Astrocyte (in vitro differentiated cells and primary cell): ENCODE results near the gene ACOT11. TPM values are rescaled to one million over a fixed set of nuclear protein-coding genes. Genes with fewer than 3 reads are reported as not detected.

ENCODE experiments used
- DNase-seq: peaks from one replicate; pipeline ENCODE4 v3.0.0-alpha.2; 2010; ENCODE audit warnings: low read depth
- FAIRE-seq: peaks from 2 replicates; lab custom pipeline; 2011; peaks lifted over from hg19 to GRCh38; lab: Jason Lieb, UNC
- H2AFZ ChIP-seq: 2 replicates; pipeline ENCODE4 v1.6.0; 2012; ENCODE audit warnings: low read depth, low read length, inconsistent platforms
- H3K27ac ChIP-seq: 2 replicates; pipeline ENCODE4 v1.5.1; 2011; ENCODE audit warnings: low read depth, low read length, inconsistent platforms
- H3K27me3 ChIP-seq: 2 replicates; pipeline ENCODE4 v1.6.0; 2011; ENCODE audit warnings: low read length, inconsistent platforms; ENCODE audit not compliant: insufficient read depth
- H3K36me3 ChIP-seq: 2 replicates; pipeline ENCODE4 v1.5.1; 2011; ENCODE audit warnings: low read length, inconsistent platforms; ENCODE audit not compliant: insufficient read depth
- H3K4me1 ChIP-seq: 2 replicates; pipeline ENCODE4 v1.5.1; 2011; ENCODE audit warnings: low read length, inconsistent platforms; ENCODE audit not compliant: insufficient read depth
- H3K4me2 ChIP-seq: 2 replicates; pipeline ENCODE4 v1.6.0; 2012; ENCODE audit warnings: low read length, inconsistent platforms
- H3K4me3 ChIP-seq: 2 replicates; pipeline ENCODE4 v1.5.1; 2011; ENCODE audit warnings: low read depth, mild to moderate bottlenecking, low read length, inconsistent platforms; ENCODE audit not compliant: insufficient read depth
- H3K79me2 ChIP-seq: 2 replicates; pipeline ENCODE4 v1.6.0; 2012; ENCODE audit warnings: mild to moderate bottlenecking, low read length, inconsistent platforms; ENCODE audit not compliant: insufficient read depth
- H3K9ac ChIP-seq: 2 replicates; pipeline ENCODE4 v1.6.0; 2012; ENCODE audit warnings: mild to moderate bottlenecking, low read length, inconsistent platforms
- H3K9me3 ChIP-seq: 2 replicates; pipeline ENCODE4 v1.5.1; 2012; ENCODE audit warnings: low read depth, mild to moderate bottlenecking, low read length, inconsistent platforms; ENCODE audit not compliant: insufficient read depth
- H4K20me1 ChIP-seq: 2 replicates; pipeline ENCODE4 v1.6.0; 2012; ENCODE audit warnings: low read length, inconsistent platforms; ENCODE audit not compliant: insufficient read depth
- H3K27ac Mint-ChIP-seq: one replicate; pipeline ENCODE4 v1.8.0; 2021; ENCODE audit warnings: mild to moderate bottlenecking, mixed read lengths; ENCODE audit not compliant: unreplicated experiment
- H3K27me3 Mint-ChIP-seq: one replicate; pipeline ENCODE4 v1.8.0; 2021; ENCODE audit warnings: low read depth, mixed read lengths; ENCODE audit not compliant: unreplicated experiment
- H3K36me3 Mint-ChIP-seq: one replicate; pipeline ENCODE4 v1.8.0; 2021; ENCODE audit warnings: low read depth, mixed read lengths; ENCODE audit not compliant: unreplicated experiment
- H3K4me1 Mint-ChIP-seq: one replicate; pipeline ENCODE4 v1.8.0; 2021; ENCODE audit warnings: low read depth, mixed read lengths; ENCODE audit not compliant: unreplicated experiment
- H3K4me3 Mint-ChIP-seq: one replicate; pipeline ENCODE4 v1.8.0; 2021; ENCODE audit warnings: mild to moderate bottlenecking, moderate library complexity, mixed read lengths; ENCODE audit not compliant: unreplicated experiment
- H3K9me3 Mint-ChIP-seq: one replicate; pipeline ENCODE4 v1.8.0; 2021; ENCODE audit warnings: mild to moderate bottlenecking, mixed read lengths; ENCODE audit not compliant: unreplicated experiment
- CTCF ChIP-seq: IDR thresholded peaks from 2 replicates; pipeline ENCODE4 v1.5.1; 2011; ENCODE audit warnings: low read depth, mild to moderate bottlenecking, inconsistent platforms, low read length, moderate library complexity; ENCODE audit not compliant: insufficient read depth
- EZH2 ChIP-seq: IDR thresholded peaks from 2 replicates; pipeline ENCODE4 v1.6.1; 2012; ENCODE audit warnings: mild to moderate bottlenecking, low read length, inconsistent platforms; ENCODE audit not compliant: insufficient read depth
- total RNA-seq: library from RNA; stranded (reverse); gene quantifications from 2 replicates; pipeline ENCODE4 v1.2.1, GENCODE V29; 2021

Gene ACOT11
- total RNA-seq, 1 donor from 2014 or later: 1.5 TPM

- peaks cover 21% of the 10 kb centered on the region for H3K4me1 Mint-ChIP-seq
- H3K36me3 Mint-ChIP-seq: no peaks in the 10 kb centered on the region
- no peak overlapping the region for H3K27ac Mint-ChIP-seq
- H3K9me3 ChIP-seq: no peaks in the 10 kb centered on the region
- H3K9me3 Mint-ChIP-seq: peaks cover 1% of the 10 kb centered on the region
- H3K27ac ChIP-seq: no peak overlapping the region
- no peak for TF ChIP-seq EZH2
- H3K9ac ChIP-seq: no peak overlapping the region
- no peak overlapping the region for H3K4me3 Mint-ChIP-seq
- peaks cover 25% of the 10 kb centered on the region for H3K4me1 ChIP-seq
- H3K4me3 ChIP-seq: no peak overlapping the region
- FAIRE-seq: no peak
- no peaks in the 10 kb centered on the region for H3K79me2 ChIP-seq
- H3K4me2 ChIP-seq: no peak overlapping the region
- no peaks in the 10 kb centered on the region for H3K27me3 ChIP-seq
- peaks cover 15% of the 10 kb centered on the region for H3K27me3 Mint-ChIP-seq
- no peaks in the 10 kb centered on the region for H3K36me3 ChIP-seq
- H2AFZ ChIP-seq: no peak overlapping the region
- H4K20me1 ChIP-seq: no peaks in the 10 kb centered on the region
- no peak for DNase-seq
These were observed 1.2 kb upstream of the ACOT11 start for GRCh38 chr1:54546651-54547401.

- Histone ChIP-seq H3K4me2 (no peak overlapping the region), H3K9me3 (no peaks in the 10 kb centered on the region), H3K36me3 (no peaks in the 10 kb centered on the region), H3K9ac (no peak overlapping the region), H2AFZ (no peak overlapping the region), H4K20me1 (no peaks in the 10 kb centered on the region), H3K4me3 (no peak overlapping the region), H3K27ac (no peak overlapping the region), H3K79me2 (no peaks in the 10 kb centered on the region), H3K27me3 (no peaks in the 10 kb centered on the region), H3K4me1 (peaks cover 10% of the 10 kb centered on the region)
- H3K4me1 Mint-ChIP-seq: peaks cover 14% of the 10 kb centered on the region
- H3K4me3 Mint-ChIP-seq: no peak overlapping the region
- H3K27me3 Mint-ChIP-seq: peaks cover 15% of the 10 kb centered on the region
- TF ChIP-seq CTCF: no peak
- TF ChIP-seq EZH2: no peak
- DNase-seq: no peak
- no peaks in the 10 kb centered on the region for H3K36me3 Mint-ChIP-seq
- H3K27ac Mint-ChIP-seq: no peak overlapping the region
- H3K9me3 Mint-ChIP-seq: peaks cover 1% of the 10 kb centered on the region
- FAIRE-seq: no peak
These were observed 489 bp downstream of the ACOT11 start for GRCh38 chr1:54548389-54549044.

- no peak overlapping the region for H3K27ac ChIP-seq
- H3K4me3 ChIP-seq: no peak overlapping the region
- no peak overlapping the region for H3K4me3 Mint-ChIP-seq
- H3K79me2 ChIP-seq: no peaks in the 10 kb centered on the region
- no peaks in the 10 kb centered on the region for H3K27me3 ChIP-seq
- TF ChIP-seq EZH2 (no peak), CTCF (no peak)
- no peak overlapping the region for H2AFZ ChIP-seq
- H3K4me1 Mint-ChIP-seq: peaks cover 7% of the 10 kb centered on the region
- no peak overlapping the region for H3K9ac ChIP-seq
- no peaks in the 10 kb centered on the region for H3K9me3 ChIP-seq
- FAIRE-seq: no peak
- no peak overlapping the region for H3K27ac Mint-ChIP-seq
- no peaks in the 10 kb centered on the region for H3K36me3 ChIP-seq
- no peak overlapping the region for H3K4me2 ChIP-seq
- H3K27me3 Mint-ChIP-seq: peaks cover 15% of the 10 kb centered on the region
- no peaks in the 10 kb centered on the region for H4K20me1 ChIP-seq
- DNase-seq: no peak
- H3K36me3 Mint-ChIP-seq: no peaks in the 10 kb centered on the region
- peaks cover 1% of the 10 kb centered on the region for H3K9me3 Mint-ChIP-seq
- H3K4me1 ChIP-seq: peaks cover 2% of the 10 kb centered on the region
These were observed 1.3 kb downstream of the ACOT11 start for GRCh38 chr1:54549181-54549924.
